SKM-1 treated with dmso at 0.1 percent for 144 hours (cell line): Measurements from ENCODE around the gene SLC6A6.
"Not testable (repeated sequence)": the region's sequence is repeated elsewhere in the genome, so short reads cannot be mapped to it uniquely, and the experiment has no call there.

Experiments
- DNase-seq: peaks from one replicate; lab custom pipeline; 2025; ENCODE audit not compliant: unreplicated experiment; lab: John Stamatoyannopoulos, UW

SLC6A6 gene

GRCh38 chr3:14434126-14434497 lies 31.7 kb downstream of the SLC6A6 start:
- DNase-seq: no peak

GRCh38 chr3:14434498-14435151 lies 32.2 kb downstream of the SLC6A6 start:
- peak; percentile 50 for DNase-seq

- no peak for DNase-seq
Observed at GRCh38 chr3:14435175-14436014, 33.0 kb downstream of the SLC6A6 start.

DNA sequence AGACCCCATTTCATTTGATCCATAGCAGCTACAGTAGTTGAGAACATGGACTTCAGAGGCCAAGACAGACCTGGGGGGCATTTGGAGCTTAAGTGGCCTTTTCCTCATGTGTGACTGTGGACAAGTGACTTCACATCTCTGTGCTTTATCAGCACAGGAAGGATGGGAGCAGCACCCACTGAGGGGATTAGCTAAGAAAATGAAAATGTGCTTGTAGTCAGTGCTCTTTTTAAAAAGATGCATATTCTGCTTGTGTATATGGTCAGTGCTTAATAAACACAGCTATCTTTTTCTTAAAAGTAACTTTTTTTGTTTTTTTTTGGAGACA lies 34.5 kb downstream of the SLC6A6 start:
- DNase-seq: no peak

GRCh38 chr3:14437705-14438104 lies 35.3 kb downstream of the SLC6A6 start:
- DNase-seq: not testable (repeated sequence)

DNA sequence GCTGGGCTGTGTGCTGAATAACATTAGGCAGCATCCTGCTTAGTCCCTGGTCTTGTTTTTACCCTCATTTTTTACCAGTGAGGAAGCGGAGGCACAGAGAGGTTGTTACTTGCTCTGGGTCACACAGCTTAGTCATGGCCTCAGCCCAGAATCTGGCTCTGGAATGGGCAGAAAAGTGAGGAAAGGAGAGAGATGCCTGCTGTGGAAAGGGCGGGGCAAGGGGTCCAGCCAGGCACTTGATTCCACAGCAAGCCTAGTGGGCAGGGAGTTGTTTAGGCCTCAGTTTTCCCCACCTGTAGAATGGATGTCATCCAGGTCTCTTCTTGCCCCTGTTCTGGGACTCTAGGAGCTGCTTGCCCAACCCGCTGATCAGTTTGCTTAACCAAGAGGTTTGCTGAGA lies 35.9 kb downstream of the SLC6A6 start:
- no peak for DNase-seq

DNA sequence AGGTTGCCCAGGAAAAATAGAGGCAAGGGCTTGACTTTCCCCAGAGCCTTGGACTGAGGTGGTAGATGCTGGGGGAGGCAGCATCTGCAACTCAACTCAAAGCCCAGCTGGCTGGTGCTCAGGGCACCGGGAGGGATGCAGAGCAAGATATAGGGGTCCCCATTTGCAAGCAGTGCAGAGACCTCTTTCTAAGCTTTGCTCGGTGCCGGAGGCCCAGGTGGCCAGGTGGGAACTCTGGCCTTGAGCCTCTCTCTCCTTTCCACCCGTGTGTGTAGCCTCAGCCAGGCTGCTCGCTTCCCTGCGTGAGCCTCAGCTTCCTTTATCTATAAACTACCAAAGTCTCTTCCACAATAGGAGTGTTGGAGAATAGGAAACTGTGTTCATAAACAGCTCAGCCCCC lies 36.5 kb downstream of the SLC6A6 start:
- DNase-seq: no peak

DNA sequence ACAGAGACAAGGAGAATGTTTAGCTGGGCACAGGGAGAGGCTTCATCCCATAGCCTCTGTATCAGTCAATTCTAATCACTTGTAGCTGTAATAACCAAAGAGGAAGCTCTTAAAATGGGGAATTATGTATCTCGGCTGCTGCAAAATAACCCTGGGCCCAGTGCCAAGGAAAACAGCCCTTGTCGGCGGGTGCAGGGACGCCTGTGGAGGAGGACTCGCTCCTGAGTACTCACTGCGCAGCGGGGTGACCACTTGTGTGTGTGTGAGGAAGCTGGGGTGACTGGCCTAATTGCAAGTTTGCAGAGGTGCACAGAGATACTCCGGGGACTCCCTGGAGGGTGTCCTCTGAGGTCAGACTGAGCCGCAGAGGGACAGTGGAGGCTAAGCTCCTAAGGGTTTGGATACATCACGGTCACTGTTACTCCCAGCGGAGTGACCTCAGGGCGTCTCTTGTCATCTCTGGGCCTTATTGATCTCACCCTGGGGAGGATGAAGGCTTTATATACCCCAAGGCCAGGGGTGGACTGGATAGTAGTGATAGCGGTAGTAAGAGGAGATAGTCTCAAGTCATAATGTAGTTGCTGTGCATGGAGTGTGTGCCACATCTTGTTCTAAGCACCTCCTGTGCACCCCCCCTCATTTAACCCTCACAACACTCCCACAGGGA lies 37.2 kb downstream of the SLC6A6 start:
- DNase-seq: peak; percentile 72

- no peak for DNase-seq
Observed at GRCh38 chr3:14440168-14440518, 37.7 kb downstream of the SLC6A6 start.

GRCh38 chr3:14440531-14441239 lies 38.3 kb downstream of the SLC6A6 start:
- no peak for DNase-seq

DNA sequence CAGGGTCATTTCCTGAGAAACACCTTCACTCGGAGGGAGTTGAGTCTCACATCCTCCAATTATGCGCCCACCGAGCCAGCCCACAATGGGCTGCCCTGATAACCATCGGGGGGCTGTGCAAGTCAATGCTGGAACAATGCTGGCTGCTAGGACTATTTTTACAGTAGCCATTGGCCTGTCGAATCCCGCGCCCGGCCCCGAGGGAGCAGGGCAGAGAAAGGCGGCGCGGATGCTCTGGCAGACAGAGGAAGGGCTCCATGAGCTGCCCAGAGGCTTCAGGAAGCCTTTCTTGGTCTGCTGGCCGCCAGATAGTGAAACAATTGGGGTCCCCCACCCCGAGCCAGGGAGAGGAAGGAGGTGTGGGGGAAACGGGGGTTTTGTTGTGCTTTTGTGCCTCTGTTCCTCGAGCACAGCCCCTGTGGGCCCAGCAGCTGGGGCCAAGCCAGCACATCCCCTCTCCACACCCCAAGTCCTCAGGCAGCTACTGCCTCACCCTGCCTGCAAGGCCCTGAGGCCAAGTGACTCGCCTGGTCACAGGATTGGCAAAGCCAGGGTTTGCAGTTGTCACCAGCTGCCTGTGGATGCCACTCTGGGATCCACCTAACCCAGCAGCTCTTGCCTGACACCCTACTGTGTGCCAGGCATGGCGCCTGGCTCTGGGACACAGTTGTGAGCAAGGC lies 39.0 kb downstream of the SLC6A6 start:
- DNase-seq: no peak

DNA sequence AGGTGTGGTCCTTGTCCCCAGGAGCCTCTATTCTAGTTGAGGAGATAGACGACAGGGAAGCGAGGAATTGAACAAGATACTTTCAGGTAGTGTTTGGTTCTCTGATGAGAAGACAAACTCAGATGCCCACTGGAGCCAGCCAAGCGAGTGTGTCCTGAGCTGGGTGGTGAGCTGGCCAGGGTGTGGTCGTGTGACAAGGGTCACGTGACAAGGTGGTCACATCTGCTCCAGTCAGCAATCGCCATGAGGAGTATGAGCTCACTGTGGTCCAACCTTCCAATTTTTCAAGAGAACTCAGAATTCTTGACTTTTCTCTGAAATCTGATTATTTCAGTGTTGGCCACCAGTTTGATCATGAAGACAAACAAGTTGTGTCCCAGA lies 39.5 kb downstream of the SLC6A6 start:
- no peak for DNase-seq

DNA sequence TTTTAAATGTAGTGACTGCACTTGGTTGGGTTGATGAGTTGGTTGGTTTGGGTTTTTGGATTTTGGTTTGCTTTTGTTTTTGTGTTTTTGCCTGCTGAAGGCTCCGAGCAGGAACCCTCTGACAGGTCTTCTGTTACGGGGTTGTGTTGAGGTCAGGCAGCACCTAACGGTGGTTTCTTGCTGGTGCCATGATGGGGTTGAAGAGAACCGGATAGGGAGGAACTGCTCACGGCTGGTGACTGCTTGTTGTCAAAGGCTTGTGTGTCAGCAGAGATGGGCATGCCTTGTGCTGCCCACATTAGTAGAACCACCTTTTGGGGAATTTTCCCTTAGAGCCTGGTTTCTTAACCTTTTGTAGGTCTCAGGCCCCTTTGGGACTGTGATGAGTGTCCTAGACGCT lies 42.0 kb downstream of the SLC6A6 start:
- no peak for DNase-seq

DNA sequence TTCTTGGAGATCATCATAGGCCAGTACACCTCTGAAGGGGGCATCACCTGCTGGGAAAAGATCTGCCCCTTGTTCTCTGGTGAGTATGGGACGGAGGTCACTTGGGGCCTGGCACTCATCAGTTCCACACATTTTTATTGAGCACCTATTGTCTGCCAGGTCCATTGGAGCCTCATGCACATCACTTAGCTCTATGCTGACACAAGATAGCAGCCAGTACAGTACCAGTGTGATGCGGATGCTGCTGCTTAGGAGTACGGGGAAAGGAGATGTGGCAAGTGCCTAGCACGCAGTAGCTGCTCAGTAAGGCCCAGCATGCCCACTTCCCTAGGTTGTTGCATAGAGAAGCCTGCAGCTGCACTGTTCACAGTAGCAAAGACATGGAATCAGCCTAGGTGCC lies 43.4 kb downstream of the SLC6A6 start:
- DNase-seq: no peak

DNA sequence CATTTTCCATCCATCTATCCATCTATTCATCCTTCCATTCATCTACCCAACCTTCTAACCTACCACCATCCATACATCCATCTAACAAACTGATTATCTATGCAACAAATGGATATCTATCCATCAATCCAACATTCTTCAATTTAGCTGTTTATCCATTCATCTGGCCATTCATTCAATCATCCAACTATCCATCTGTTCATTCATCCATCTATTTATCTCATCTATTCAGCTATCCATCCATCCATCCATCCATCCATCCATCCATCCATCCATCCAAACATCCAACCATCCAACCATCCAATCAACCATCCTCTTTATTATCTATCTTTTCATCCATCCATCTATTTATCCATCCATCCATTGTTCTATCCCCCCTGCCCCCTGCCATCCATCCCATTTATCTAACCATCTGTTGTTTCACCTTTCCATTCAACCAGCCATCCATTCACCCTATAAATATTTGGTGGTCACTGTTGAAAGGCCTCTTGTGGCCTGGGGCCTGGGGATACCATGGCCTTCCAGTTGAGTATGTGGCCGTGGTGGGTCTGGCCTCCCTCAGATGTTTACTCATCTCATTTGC lies 44.7 kb downstream of the SLC6A6 start:
- DNase-seq: no peak

- no peak for DNase-seq
Observed at GRCh38 chr3:14448063-14448462, 45.7 kb downstream of the SLC6A6 start.

DNA sequence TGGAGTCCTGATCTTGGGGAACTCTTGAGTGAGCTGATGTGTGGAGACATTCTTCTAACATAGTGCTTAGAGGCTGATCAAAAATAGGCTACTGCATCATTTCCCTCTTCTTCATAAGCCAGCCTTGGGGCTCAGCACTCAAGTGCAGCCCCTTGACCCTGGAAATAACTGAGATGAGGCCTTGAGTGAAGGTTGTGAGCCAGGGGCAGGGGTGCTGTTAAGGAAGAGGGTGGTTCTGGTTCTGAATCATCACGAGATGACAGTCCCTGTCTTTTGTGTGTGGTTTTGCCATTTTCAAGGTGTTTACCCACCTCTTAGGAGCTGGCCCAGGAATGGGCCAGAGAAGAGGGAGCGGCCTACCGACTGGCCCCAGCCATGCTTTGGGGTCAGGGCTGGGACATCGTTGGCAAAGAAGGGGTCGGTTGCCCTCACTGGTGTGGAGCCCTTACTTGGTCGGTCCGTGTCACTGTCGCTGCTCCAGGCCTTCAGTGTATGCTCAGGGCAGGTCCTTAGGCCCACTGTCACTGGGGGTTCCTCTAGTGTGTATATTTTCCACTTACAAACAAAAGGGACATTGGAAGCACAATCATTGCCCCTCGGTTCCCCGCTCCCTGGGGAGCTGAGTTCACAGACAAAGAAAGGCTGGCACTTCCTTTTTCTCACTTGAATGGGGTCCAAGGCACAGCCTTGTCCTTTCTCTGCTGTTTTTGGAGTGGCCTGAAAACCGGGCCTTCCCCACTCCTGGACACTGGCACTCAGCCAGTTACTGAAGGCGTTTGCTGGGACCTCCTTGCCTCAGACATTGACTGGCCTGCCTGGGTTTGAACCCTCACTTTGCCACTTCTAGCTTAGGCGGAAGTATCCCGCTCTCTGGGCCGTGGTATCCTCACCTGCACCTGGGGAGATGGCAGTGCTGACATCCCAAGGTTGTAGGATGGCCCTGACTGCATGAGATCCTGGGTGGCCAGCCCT lies 46.6 kb downstream of the SLC6A6 start:
- no peak for DNase-seq

GRCh38 chr3:14450506-14450905 lies 48.1 kb downstream of the SLC6A6 start:
- DNase-seq: no peak

DNA sequence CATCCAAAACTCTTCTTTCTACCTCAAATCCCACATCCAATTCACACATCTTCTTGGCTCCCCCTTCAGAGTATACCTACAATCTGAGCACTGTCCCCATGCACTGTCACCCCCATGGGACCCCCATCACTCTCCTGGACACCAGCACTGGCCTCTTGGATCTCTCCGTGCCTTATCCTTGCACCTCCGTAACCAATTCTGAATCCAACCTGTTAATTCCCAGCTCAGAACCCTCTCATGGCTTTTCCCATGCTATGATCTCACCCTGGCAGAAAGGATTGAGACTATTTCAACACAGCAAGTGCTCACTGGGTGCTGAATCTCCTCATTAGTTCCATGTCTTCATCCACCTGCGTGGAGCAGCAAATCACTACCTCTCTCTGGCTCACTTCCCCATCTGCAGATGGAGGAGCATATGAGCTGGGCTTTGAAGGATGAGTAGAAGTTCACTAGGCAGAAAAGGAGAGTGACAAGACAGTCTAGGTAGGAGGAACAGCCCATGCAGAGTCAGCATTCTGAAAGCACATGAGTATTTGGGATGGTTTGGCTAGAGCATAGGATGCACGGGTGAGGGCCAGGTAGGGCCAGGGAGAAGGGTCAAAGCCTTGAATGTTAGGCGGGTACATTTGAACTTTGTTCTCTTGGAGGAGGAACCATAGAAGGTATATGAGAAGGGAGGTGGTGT lies 48.7 kb downstream of the SLC6A6 start:
- DNase-seq: no peak
